CD4-positive, alpha-beta T cell (primary cell): ENCODE data around the gene MRM1. TPM values are rescaled to one million over a fixed set of nuclear protein-coding genes. Genes with fewer than 3 reads are reported as not detected.

Source experiments
- ATAC-seq: fragments of 200-7000 bp; cut with Tn5 transposase; one replicate; pipeline ENCODE4 v1.10.0; 2022; ENCODE audit warnings: mild to moderate bottlenecking; ENCODE audit not compliant: poor library complexity
- CTCF ChIA-PET: fragments of 350-600 bp; sonication (Branson Sonifier 250); formaldehyde crosslinking; loops from one replicate; lab custom pipeline; 2021; ENCODE audit warnings: antibody characterized with exemption, inconsistent platforms; lab: Charles Lee
- POLR2A ChIA-PET: fragments of 350-600 bp; sonication (Branson Sonifier 250); formaldehyde crosslinking; loops from one replicate; lab custom pipeline; 2021; ENCODE audit warnings: antibody characterized with exemption, inconsistent platforms; lab: Charles Lee
- DNase-seq, 14 experiments: peaks; one replicate each; pipeline ENCODE4 v3.0.0-alpha.2; 2013 to 2020; ENCODE audit warnings: mixed read lengths in 2 of 14
- H3K27ac ChIP-seq, 2 donors: one replicate each; pipeline versions ENCODE4 v1.5.1 to v1.7.0; 2013; ENCODE audit warnings: low read length in 2 of 2, low read depth in 1 of 2, mild to moderate bottlenecking in 1 of 2
- H3K27me3 ChIP-seq, 2 experiments: 1 replicate in 1 of 2; 2 replicates in 1 of 2; pipeline versions ENCODE4 v1.6.1 to v1.7.0; 2013; ENCODE audit warnings: low read length in 2 of 2, control low read depth in 1 of 2, mild to moderate bottlenecking in 1 of 2, moderate library complexity in 1 of 2; ENCODE audit not compliant: insufficient read depth in 2 of 2, control insufficient read depth in 1 of 2
- H3K36me3 ChIP-seq: one replicate; pipeline ENCODE4 v1.6.1; 2013; ENCODE audit warnings: low read length, control low read depth; ENCODE audit not compliant: insufficient read depth
- H3K4me1 ChIP-seq: one replicate; pipeline ENCODE4 v1.6.1; 2013; ENCODE audit warnings: low read length, control low read depth; ENCODE audit not compliant: insufficient read depth
- H3K4me3 ChIP-seq: one replicate; pipeline ENCODE4 v1.5.1; 2013; ENCODE audit warnings: mild to moderate bottlenecking, low read length, moderate library complexity
- H3K9me3 ChIP-seq, 2 experiments: 1 replicate in 1 of 2; 2 replicates in 1 of 2; pipeline versions ENCODE4 v1.6.1 to v1.7.0; 2013; ENCODE audit warnings: low read length in 2 of 2, mild to moderate bottlenecking in 2 of 2, control low read depth in 1 of 2, moderate library complexity in 1 of 2; ENCODE audit not compliant: control insufficient read depth in 1 of 2, insufficient read depth in 1 of 2
- H3K27ac Mint-ChIP-seq: one replicate; pipeline ENCODE4 v1.8.0; 2020; ENCODE audit warnings: mixed read lengths
- H3K27me3 Mint-ChIP-seq: one replicate; pipeline ENCODE4 v1.8.0; 2021; ENCODE audit warnings: mixed read lengths
- H3K36me3 Mint-ChIP-seq: one replicate; pipeline ENCODE4 v1.8.0; 2021; ENCODE audit warnings: low read depth, mixed read lengths
- H3K4me1 Mint-ChIP-seq: one replicate; pipeline ENCODE4 v1.8.0; 2021; ENCODE audit warnings: low read depth, mixed read lengths
- H3K4me3 Mint-ChIP-seq: one replicate; pipeline ENCODE4 v1.8.0; 2020; ENCODE audit warnings: mild to moderate bottlenecking, mixed read lengths
- H3K9me3 Mint-ChIP-seq: one replicate; pipeline ENCODE4 v1.8.0; 2020; ENCODE audit warnings: mixed read lengths
- CTCF ChIP-seq: fragments of 200-600 bp; IDR thresholded peaks from one replicate; pipeline ENCODE4 v1.8.0; 2022; ENCODE audit warnings: antibody characterized with exemption, mild to moderate bottlenecking
- intact Hi-C, 2 experiments: fragments of 100-400 bp; cut with DNase I in 1 of 2; cut with micrococcal nuclease in 1 of 2; formaldehyde crosslinking; loops; one replicate each; pipeline versions ENCODE4 v1.15.1 to v1.9.0; 2023 to 2025; cut with DNase I, micrococcal nuclease
- total RNA-seq, 174 experiments: library from RNA in 2 of 174; stranded (reverse) in 2 of 174; gene quantifications; one replicate each; pipeline ENCODE4 v1.2.3 and lab custom pipeline; 2021 to 2026

MRM1 gene
- total RNA-seq, 2 experiments from 2014 or later: 0.81 to 1.1 TPM

- Mint-ChIP-seq H3K27me3 (peaks cover 20% of the 10 kb centered on the region), H3K9me3 (no peaks in the 10 kb centered on the region), H3K4me1 (peaks cover 3% of the 10 kb centered on the region), H3K36me3 (no peaks in the 10 kb centered on the region), H3K27ac (no peak overlapping the region), H3K4me3 (no peak overlapping the region)
- ChIA-PET POLR2A (no interaction called here), CTCF (interaction anchor here (1.5 kb wide), 1 partner anchor 417 kb away, joined by 13 read pairs; no protein-coding TSS in a partner anchor)
- Histone ChIP-seq H3K27ac (no peak overlapping the region), H3K4me3 (no peak overlapping the region), H3K36me3 (no peaks in the 10 kb centered on the region), H3K9me3 (peaks cover 0 to 4% of the 10 kb centered on the region in 2 experiments), H3K4me1 (peaks cover 3% of the 10 kb centered on the region), H3K27me3 (peaks cover 4 to 16% of the 10 kb centered on the region in 2 experiments)
- DNase-seq: no peak
- no peak for TF ChIP-seq CTCF
- ATAC-seq: no peak
- intact Hi-C loops: loop anchor here (1.0 to 2.0 kb wide), 7 partner anchors 77 to 743 kb away; no protein-coding TSS in a partner anchor
Observed at GRCh38 chr17:36629970-36630502, 28.7 kb downstream of the MRM1 start.

DNA sequence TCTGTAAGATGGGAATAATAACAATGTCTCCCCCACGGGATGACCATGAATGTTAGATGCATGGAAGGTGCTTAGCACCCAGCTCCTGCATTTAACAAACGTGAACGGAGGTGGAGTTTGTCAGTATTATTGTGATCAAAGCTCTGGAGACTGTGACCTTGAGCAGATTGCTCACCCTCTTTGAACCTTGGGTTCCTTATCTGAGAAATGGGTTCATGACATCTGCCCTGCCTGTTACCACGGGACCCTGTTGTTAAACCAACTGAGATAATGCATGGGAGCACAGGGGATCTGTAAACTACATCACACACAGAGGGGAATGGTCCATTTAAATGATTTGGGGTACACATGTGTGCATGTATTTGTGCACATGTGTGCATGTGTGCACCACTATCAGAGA is 29.6 kb downstream of the MRM1 start:
- POLR2A ChIA-PET: no interaction called here
- peaks cover 26% of the 10 kb centered on the region for H3K27me3 Mint-ChIP-seq
- peaks cover 3% of the 10 kb centered on the region for H3K4me1 Mint-ChIP-seq
- Histone ChIP-seq H3K27ac (no peak overlapping the region), H3K4me3 (no peak overlapping the region), H3K9me3 (peaks cover 0 to 4% of the 10 kb centered on the region in 2 experiments), H3K27me3 (peaks cover 4 to 16% of the 10 kb centered on the region in 2 experiments), H3K4me1 (no peaks in the 10 kb centered on the region), H3K36me3 (no peaks in the 10 kb centered on the region)
- CTCF ChIA-PET: no interaction called here
- ATAC-seq (no peak), DNase-seq (no peak)
- no peak for TF ChIP-seq CTCF
- intact Hi-C loops: loop anchor here in 1 of 2 experiments (2.0 kb wide), 1 partner anchor 124 kb away; no protein-coding TSS in a partner anchor
- no peaks in the 10 kb centered on the region for H3K36me3 Mint-ChIP-seq
- H3K9me3 Mint-ChIP-seq: no peaks in the 10 kb centered on the region
- H3K27ac Mint-ChIP-seq: no peak overlapping the region
- no peak overlapping the region for H3K4me3 Mint-ChIP-seq

- Mint-ChIP-seq H3K4me1 (peaks cover 3% of the 10 kb centered on the region), H3K36me3 (no peaks in the 10 kb centered on the region), H3K9me3 (no peaks in the 10 kb centered on the region), H3K27me3 (peaks cover 38% of the 10 kb centered on the region), H3K27ac (no peak overlapping the region), H3K4me3 (no peak overlapping the region)
- Histone ChIP-seq H3K27ac (no peak overlapping the region), H3K4me3 (no peak overlapping the region), H3K4me1 (no peaks in the 10 kb centered on the region), H3K36me3 (no peaks in the 10 kb centered on the region), H3K9me3 (peaks cover 0 to 4% of the 10 kb centered on the region in 2 experiments), H3K27me3 (peaks cover 4 to 16% of the 10 kb centered on the region in 2 experiments)
- ATAC-seq: no peak
- intact Hi-C loops: no loop called here
- ChIA-PET CTCF (no interaction called here), POLR2A (no interaction called here)
- TF ChIP-seq CTCF: no peak
- no peak for DNase-seq
Observed at GRCh38 chr17:36632916-36633771, 31.8 kb downstream of the MRM1 start.
